Measurements from ENCODE around the gene CNOT4. TPM values are rescaled to one million over a fixed set of nuclear protein-coding genes. Genes with fewer than 3 reads are reported as not detected.

The CNOT4 gene
- total RNA-seq, 1 experiment from 2014 or later: 9.7 TPM

DNA sequence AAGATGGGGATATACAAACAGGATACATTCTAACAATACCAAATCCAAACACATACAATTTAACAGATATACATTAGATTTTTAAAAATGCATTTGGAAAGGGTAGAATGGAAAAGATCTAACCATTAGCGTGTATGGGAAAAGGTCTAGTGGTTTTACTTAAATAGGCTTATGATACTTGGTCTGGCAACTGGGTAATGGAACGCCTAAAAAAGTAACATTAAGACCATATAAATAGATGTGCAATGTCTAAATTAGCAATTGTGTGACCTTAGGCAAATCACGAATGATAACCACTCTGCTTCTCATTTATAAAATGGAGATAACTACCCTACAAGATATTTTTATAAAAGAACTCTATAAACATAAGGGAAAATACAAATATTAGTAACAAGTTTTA lies 135.2 kb downstream of the CNOT4 start:
- H3K36me3 ChIP-seq (ENCODE audit: low read depth, low read length): no peaks in the 10 kb centered on the region
- H3K79me2 ChIP-seq (ENCODE audit: low read length): no peaks in the 10 kb centered on the region
- no peaks in the 10 kb centered on the region for H3K9me2 ChIP-seq (replicated peaks; ENCODE audit: low read length)
- intact Hi-C loops (cut with micrococcal nuclease): no loop called here
- H3K4me2 ChIP-seq (ENCODE audit: low read length): no peak overlapping the region
- H3K4me1 ChIP-seq (ENCODE audit: insufficient read depth, low read length): no peaks in the 10 kb centered on the region
- DNase-seq (no peak), ATAC-seq (no peak)
- no peak overlapping the region for H3K4me3 ChIP-seq (ENCODE audit: low read length)
- no peaks in the 10 kb centered on the region for H4K20me1 ChIP-seq (ENCODE audit: low read length)
- no peak overlapping the region for H2AFZ ChIP-seq (ENCODE audit: low read length)
- no TSS peak for BruUV-seq (replicated peaks)
- CTCF ChIA-PET: no interaction called here
- no peaks in the 10 kb centered on the region for H3K27me3 ChIP-seq (ENCODE audit: low read length)
- no peaks in the 10 kb centered on the region for H3K9me3 ChIP-seq (ENCODE audit: low read length)
- TF ChIP-seq, protein P1, sequence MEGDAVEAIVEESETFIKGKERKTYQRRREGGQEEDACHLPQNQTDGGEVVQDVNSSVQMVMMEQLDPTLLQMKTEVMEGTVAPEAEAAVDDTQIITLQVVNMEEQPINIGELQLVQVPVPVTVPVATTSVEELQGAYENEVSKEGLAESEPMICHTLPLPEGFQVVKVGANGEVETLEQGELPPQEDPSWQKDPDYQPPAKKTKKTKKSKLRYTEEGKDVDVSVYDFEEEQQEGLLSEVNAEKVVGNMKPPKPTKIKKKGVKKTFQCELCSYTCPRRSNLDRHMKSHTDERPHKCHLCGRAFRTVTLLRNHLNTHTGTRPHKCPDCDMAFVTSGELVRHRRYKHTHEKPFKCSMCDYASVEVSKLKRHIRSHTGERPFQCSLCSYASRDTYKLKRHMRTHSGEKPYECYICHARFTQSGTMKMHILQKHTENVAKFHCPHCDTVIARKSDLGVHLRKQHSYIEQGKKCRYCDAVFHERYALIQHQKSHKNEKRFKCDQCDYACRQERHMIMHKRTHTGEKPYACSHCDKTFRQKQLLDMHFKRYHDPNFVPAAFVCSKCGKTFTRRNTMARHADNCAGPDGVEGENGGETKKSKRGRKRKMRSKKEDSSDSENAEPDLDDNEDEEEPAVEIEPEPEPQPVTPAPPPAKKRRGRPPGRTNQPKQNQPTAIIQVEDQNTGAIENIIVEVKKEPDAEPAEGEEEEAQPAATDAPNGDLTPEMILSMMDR (conservative IDR thresholded peaks at IDR 0.05; ENCODE audit: low read depth, low read length): no peak
- TF ChIP-seq EZH2phosphoT487 (IDR thresholded peaks at IDR 0.05; ENCODE audit: borderline replicate concordance, low read length): no peak
- no peak for TF ChIP-seq EZH2 (IDR thresholded peaks at IDR 0.05; ENCODE audit: low read length, unreplicated experiment)
- H3K27ac ChIP-seq (ENCODE audit: low read length): no peak overlapping the region
- POLR2A ChIA-PET (ENCODE audit: unreplicated experiment): no interaction called here
- no peak overlapping the region for H3K9ac ChIP-seq (ENCODE audit: low read length)
- H3F3A ChIP-seq (ENCODE audit: low read length, unreplicated experiment): no peaks in the 10 kb centered on the region

DNA sequence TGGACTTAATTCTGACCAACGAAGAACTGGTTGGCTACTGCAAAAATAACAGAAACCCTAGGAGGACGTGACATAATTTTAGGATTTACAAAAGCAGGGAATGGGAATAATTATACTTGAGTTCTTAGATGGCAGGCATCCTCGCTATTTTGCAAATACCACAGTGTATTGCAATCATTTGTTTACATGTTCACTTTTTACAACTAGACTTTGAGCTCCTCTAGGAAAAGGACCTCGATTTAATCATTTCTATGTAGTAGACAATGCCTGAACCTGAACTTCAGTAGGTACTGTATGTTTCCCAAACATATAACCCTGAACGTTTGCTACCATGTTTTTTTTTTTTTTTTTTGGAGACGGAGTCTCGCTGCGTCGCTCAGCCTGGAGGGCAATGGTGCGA lies 137.7 kb downstream of the CNOT4 start:
- no peak for ATAC-seq

DNA sequence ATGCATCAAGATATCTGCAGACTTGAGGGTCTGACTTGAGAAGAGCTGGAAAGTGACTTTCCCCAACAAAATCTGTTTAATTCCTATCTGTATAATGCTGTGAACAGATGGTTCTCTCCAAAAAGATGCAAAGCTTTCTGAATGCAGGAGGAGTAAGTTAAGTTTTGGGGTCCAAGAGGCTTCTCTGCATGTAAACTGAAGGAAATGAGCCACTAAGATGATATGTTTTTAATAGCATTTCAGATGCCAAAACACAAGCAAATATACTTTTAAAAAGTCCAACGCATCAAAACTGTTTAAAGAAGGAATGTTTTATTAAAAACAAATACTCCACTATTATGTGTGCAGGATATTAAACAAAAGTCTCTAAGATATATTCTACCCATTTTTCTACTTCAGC lies 139.2 kb downstream of the CNOT4 start:
- no peak overlapping the region for H3K9ac ChIP-seq (ENCODE audit: low read length)
- H2AFZ ChIP-seq (ENCODE audit: low read length): no peak overlapping the region
- CTCF ChIA-PET: no interaction called here
- no peaks in the 10 kb centered on the region for H3K79me2 ChIP-seq (ENCODE audit: low read length)
- H3K27me3 ChIP-seq (ENCODE audit: low read length): no peaks in the 10 kb centered on the region
- no peaks in the 10 kb centered on the region for H3K36me3 ChIP-seq (ENCODE audit: low read depth, low read length)
- no peaks in the 10 kb centered on the region for H3K4me1 ChIP-seq (ENCODE audit: insufficient read depth, low read length)
- H3K4me2 ChIP-seq (ENCODE audit: low read length): no peak overlapping the region
- no peak overlapping the region for H3K4me3 ChIP-seq (ENCODE audit: low read length)
- ATAC-seq: no peak
- no peaks in the 10 kb centered on the region for H3K9me3 ChIP-seq (ENCODE audit: low read length)
- no peaks in the 10 kb centered on the region for H3K9me2 ChIP-seq (replicated peaks; ENCODE audit: low read length)
- BruUV-seq (replicated peaks): no TSS peak
- no peak overlapping the region for H3K27ac ChIP-seq (ENCODE audit: low read length)
- no peaks in the 10 kb centered on the region for H4K20me1 ChIP-seq (ENCODE audit: low read length)
- no peaks in the 10 kb centered on the region for H3F3A ChIP-seq (ENCODE audit: low read length, unreplicated experiment)
- no peak for DNase-seq
- POLR2A ChIA-PET (ENCODE audit: unreplicated experiment): no interaction called here
- no peak for TF ChIP-seq EZH2 (IDR thresholded peaks at IDR 0.05; ENCODE audit: low read length, unreplicated experiment)
- TF ChIP-seq, protein P1 (conservative IDR thresholded peaks at IDR 0.05; ENCODE audit: low read depth, low read length): no peak
- no peak for TF ChIP-seq EZH2phosphoT487 (IDR thresholded peaks at IDR 0.05; ENCODE audit: borderline replicate concordance, low read length)
- intact Hi-C loops (cut with micrococcal nuclease): no loop called here

More for the DNA sequence above, 137.7 kb downstream of the CNOT4 start:
- TF ChIP-seq EZH2 (IDR thresholded peaks at IDR 0.05; ENCODE audit: low read length, unreplicated experiment) (no peak), EZH2phosphoT487 (IDR thresholded peaks at IDR 0.05; ENCODE audit: borderline replicate concordance, low read length) (no peak)
- TF ChIP-seq, protein P1 (conservative IDR thresholded peaks at IDR 0.05; ENCODE audit: low read depth, low read length): no peak
- CTCF ChIA-PET: no interaction called here
- no TSS peak for BruUV-seq (replicated peaks)
- no peaks in the 10 kb centered on the region for H3F3A ChIP-seq (ENCODE audit: low read length, unreplicated experiment)
- POLR2A ChIA-PET (ENCODE audit: unreplicated experiment): no interaction called here
- H3K9me2 ChIP-seq (replicated peaks; ENCODE audit: low read length): no peaks in the 10 kb centered on the region
- H3K36me3 ChIP-seq (ENCODE audit: low read depth, low read length): no peaks in the 10 kb centered on the region
- no peaks in the 10 kb centered on the region for H3K79me2 ChIP-seq (ENCODE audit: low read length)
- no peaks in the 10 kb centered on the region for H4K20me1 ChIP-seq (ENCODE audit: low read length)
- no peak overlapping the region for H3K4me2 ChIP-seq (ENCODE audit: low read length)
- H3K9me3 ChIP-seq (ENCODE audit: low read length): no peaks in the 10 kb centered on the region
- no peak overlapping the region for H3K9ac ChIP-seq (ENCODE audit: low read length)
- no peak for DNase-seq
- no peaks in the 10 kb centered on the region for H3K4me1 ChIP-seq (ENCODE audit: insufficient read depth, low read length)
- no peak overlapping the region for H3K27ac ChIP-seq (ENCODE audit: low read length)
- intact Hi-C loops (cut with micrococcal nuclease): no loop called here
- H2AFZ ChIP-seq (ENCODE audit: low read length): no peak overlapping the region
- no peaks in the 10 kb centered on the region for H3K27me3 ChIP-seq (ENCODE audit: low read length)
- H3K4me3 ChIP-seq (ENCODE audit: low read length): no peak overlapping the region
